ENCODE measurements around the gene GDF11. TPM values are rescaled to one million over a fixed set of nuclear protein-coding genes. Genes with fewer than 3 reads are reported as not detected.

Gene GDF11
- total RNA-seq, 1 donor from 2014 or later, result 10.7 TPM

- H3K4me3 ChIP-seq (ENCODE audit: low read depth, low read length), result no peak overlapping the region
- H3K36me3 ChIP-seq (ENCODE audit: control insufficient read depth, insufficient read depth, low read length), result no peaks in the 10 kb centered on the region
- peaks cover 6% of the 10 kb centered on the region for H3K27me3 ChIP-seq (ENCODE audit: control insufficient read depth, insufficient read depth, low read length)
- no peak for TF ChIP-seq CTCF (IDR thresholded peaks at IDR 0.05; ENCODE audit: insufficient read depth, low read length, poor library complexity, severe bottlenecking)
- no peak for DNase-seq (ENCODE audit: low read depth)
Measured at GRCh38 chr12:55708695-55709233, 34.2 kb upstream of the GDF11 start.

- H3K36me3 ChIP-seq (ENCODE audit: control insufficient read depth, insufficient read depth, low read length), result no peaks in the 10 kb centered on the region
- H3K27me3 ChIP-seq (ENCODE audit: control insufficient read depth, insufficient read depth, low read length), result peaks cover 6% of the 10 kb centered on the region
- no peak overlapping the region for H3K4me3 ChIP-seq (ENCODE audit: low read depth, low read length)
- DNase-seq (ENCODE audit: low read depth), result no peak
- no peak for TF ChIP-seq CTCF (IDR thresholded peaks at IDR 0.05; ENCODE audit: insufficient read depth, low read length, poor library complexity, severe bottlenecking)
Measured at GRCh38 chr12:55711786-55712553, 31.0 kb upstream of the GDF11 start.

GRCh38 chr12:55712700-55713415 is 30.1 kb upstream of the GDF11 start:
- no peak for TF ChIP-seq CTCF (IDR thresholded peaks at IDR 0.05; ENCODE audit: insufficient read depth, low read length, poor library complexity, severe bottlenecking)
- H3K4me3 ChIP-seq (ENCODE audit: low read depth, low read length), result no peak overlapping the region
- DNase-seq (ENCODE audit: low read depth), result no peak

GRCh38 chr12:55713721-55714120 is 29.2 kb upstream of the GDF11 start:
- H3K36me3 ChIP-seq (ENCODE audit: control insufficient read depth, insufficient read depth, low read length), result no peaks in the 10 kb centered on the region
- H3K4me3 ChIP-seq (ENCODE audit: low read depth, low read length), result no peak overlapping the region
- TF ChIP-seq CTCF (IDR thresholded peaks at IDR 0.05; ENCODE audit: insufficient read depth, low read length, poor library complexity, severe bottlenecking), result no peak
- DNase-seq (ENCODE audit: low read depth), result no peak
- H3K27me3 ChIP-seq (ENCODE audit: control insufficient read depth, insufficient read depth, low read length), result peaks cover 4% of the 10 kb centered on the region

More at GRCh38 chr12:55712700-55713415, 30.1 kb upstream of the GDF11 start:
- Histone ChIP-seq H3K27me3 (ENCODE audit: control insufficient read depth, insufficient read depth, low read length) (peaks cover 4% of the 10 kb centered on the region), H3K36me3 (ENCODE audit: control insufficient read depth, insufficient read depth, low read length) (no peaks in the 10 kb centered on the region)

- TF ChIP-seq CTCF (IDR thresholded peaks at IDR 0.05; ENCODE audit: insufficient read depth, low read length, poor library complexity, severe bottlenecking), result no peak
- Histone ChIP-seq H3K36me3 (ENCODE audit: control insufficient read depth, insufficient read depth, low read length) (no peaks in the 10 kb centered on the region), H3K27me3 (ENCODE audit: control insufficient read depth, insufficient read depth, low read length) (no peaks in the 10 kb centered on the region), H3K4me3 (ENCODE audit: low read depth, low read length) (peak overlapping the region; percentile 61)
- no peak for DNase-seq (ENCODE audit: low read depth)
Measured at GRCh38 chr12:55715169-55715764, 27.7 kb upstream of the GDF11 start.

Measured in kidney epithelial cell (primary cell).